ENCODE measurements around the gene LRRC1. TPM values are rescaled to one million over a fixed set of nuclear protein-coding genes. Genes with fewer than 3 reads are reported as not detected.

Gene LRRC1
- total and polyA plus RNA-seq, 2 donors (not counting 1 experiment from before 2014, with no cell fraction given), result 3.8 to 12.1 TPM

DNA sequence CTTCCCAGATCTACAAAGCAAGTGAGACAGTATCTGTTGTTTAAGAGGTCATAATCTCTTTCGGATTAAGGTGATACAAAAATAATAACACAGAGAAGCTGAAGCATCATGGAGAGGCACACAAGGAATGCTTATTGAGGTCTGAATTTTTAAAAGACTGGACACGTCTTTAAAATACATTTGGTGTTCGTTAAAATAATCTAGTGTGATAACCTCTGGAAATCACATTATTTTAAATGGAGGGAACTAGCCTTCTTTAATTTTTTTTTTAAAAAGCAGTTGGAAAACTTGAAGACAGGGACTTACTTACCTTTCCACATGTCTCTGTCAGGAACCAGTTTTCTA lies 1.9 kb upstream of the LRRC1 start:
- peak overlapping the region; percentile 91 for H3K4me2 ChIP-seq (ENCODE audit: extremely low read depth, insufficient read depth, low read length)
- no peak overlapping the region for H3K9ac ChIP-seq (ENCODE audit: insufficient read depth, low read length)
- TF ChIP-seq EZH2 (IDR thresholded peaks at IDR 0.05; ENCODE audit: low read length, missing control alignments), result no peak
- no peak for TF ChIP-seq CTCF (conservative IDR thresholded peaks at IDR 0.05 in 1 of 2, IDR thresholded peaks at IDR 0.05 in 1 of 2; ENCODE audit: low read depth in 1 of 2, low read length in 2 of 2)
- no peaks in the 10 kb centered on the region for H3K9me3 ChIP-seq (ENCODE audit: control insufficient read depth, insufficient read depth, low read depth, low read length)
- no peaks in the 10 kb centered on the region for H4K20me1 ChIP-seq (ENCODE audit: control insufficient read depth, extremely low read depth, insufficient read depth, low read length)
- H2AFZ ChIP-seq (ENCODE audit: low read length), result peak overlapping the region; percentile 91
- peaks cover 11% of the 10 kb centered on the region for H3K79me2 ChIP-seq (ENCODE audit: control insufficient read depth, insufficient read depth, low read length)
- H3K4me1 ChIP-seq (ENCODE audit: control insufficient read depth, extremely low read depth, insufficient read depth, low read length), result peaks cover 2% of the 10 kb centered on the region
- no peaks in the 10 kb centered on the region for H3K36me3 ChIP-seq (ENCODE audit: control insufficient read depth, insufficient read depth, low read length)
- no peaks in the 10 kb centered on the region for H3K27me3 ChIP-seq (ENCODE audit: control insufficient read depth, insufficient read depth, low read length)
- H3K4me3 ChIP-seq (replicated peaks in 1 of 4; ENCODE audit: control extremely low read depth in 1 of 4, insufficient read depth in 1 of 4, low read depth in 3 of 4, low read length in 4 of 4), result peak overlapping the region; percentile 70 to 95 (median 85)
- DNase-seq (ENCODE audit: low read depth in 2 of 2), result no peak
- no peak overlapping the region for H3K27ac ChIP-seq (ENCODE audit: insufficient read depth, low read length)

DNA sequence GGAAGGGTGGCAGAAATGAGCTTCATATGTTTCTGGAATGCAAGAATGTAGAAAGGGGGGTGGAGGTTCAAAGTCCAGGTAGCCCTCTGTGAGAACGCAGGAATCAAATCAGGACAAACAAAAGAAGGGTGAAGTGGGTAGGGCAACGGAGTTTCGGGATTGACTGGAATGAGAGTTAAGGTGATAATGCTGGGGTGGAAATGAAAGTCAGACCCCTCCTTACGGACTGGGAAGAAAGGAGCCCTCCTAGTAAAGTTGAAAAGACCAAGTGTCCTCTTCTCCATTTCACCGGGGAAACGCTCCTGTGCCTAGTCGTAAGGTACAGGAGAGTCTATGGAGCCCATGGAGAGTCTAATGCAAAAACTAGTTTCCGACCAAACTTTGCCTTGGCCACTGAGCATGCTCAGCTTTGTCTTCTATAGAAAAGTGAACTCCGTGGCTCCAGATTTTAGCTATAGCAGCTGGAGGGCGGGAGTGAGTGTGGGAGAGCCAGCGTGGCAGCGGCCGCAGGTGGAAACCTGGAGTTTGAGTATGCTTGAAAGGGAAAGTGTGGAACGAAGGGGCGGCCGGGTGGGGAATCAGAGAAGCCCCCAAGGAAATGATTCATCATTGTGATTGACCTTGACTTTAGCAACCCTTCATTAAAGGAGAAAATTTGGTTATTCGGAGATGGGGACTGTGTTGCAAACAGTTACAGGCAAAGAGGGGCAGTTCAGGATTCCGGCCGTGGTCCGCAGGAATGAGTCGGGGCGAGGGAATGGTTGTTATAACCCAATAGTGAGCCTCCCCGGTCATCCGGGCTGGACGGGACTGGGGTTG lies 1.3 kb upstream of the LRRC1 start:
- peak; percentile 66 to 68 for DNase-seq (ENCODE audit: low read depth in 2 of 2)
- peak overlapping the region; percentile 70 to 95 (median 85) for H3K4me3 ChIP-seq (replicated peaks in 1 of 4; ENCODE audit: control extremely low read depth in 1 of 4, insufficient read depth in 1 of 4, low read depth in 3 of 4, low read length in 4 of 4)

More for the DNA sequence above, 1.3 kb upstream of the LRRC1 start:
- Histone ChIP-seq H3K27ac (ENCODE audit: insufficient read depth, low read length) (no peak overlapping the region), H3K9me3 (ENCODE audit: control insufficient read depth, insufficient read depth, low read depth, low read length) (no peaks in the 10 kb centered on the region), H4K20me1 (ENCODE audit: control insufficient read depth, extremely low read depth, insufficient read depth, low read length) (no peaks in the 10 kb centered on the region), H3K27me3 (ENCODE audit: control insufficient read depth, insufficient read depth, low read length) (no peaks in the 10 kb centered on the region), H3K79me2 (ENCODE audit: control insufficient read depth, insufficient read depth, low read length) (peaks cover 11% of the 10 kb centered on the region), H3K4me2 (ENCODE audit: extremely low read depth, insufficient read depth, low read length) (peak overlapping the region; percentile 91), H2AFZ (ENCODE audit: low read length) (peak overlapping the region; percentile 91), H3K4me1 (ENCODE audit: control insufficient read depth, extremely low read depth, insufficient read depth, low read length) (peaks cover 2% of the 10 kb centered on the region), H3K36me3 (ENCODE audit: control insufficient read depth, insufficient read depth, low read length) (no peaks in the 10 kb centered on the region), H3K9ac (ENCODE audit: insufficient read depth, low read length) (peak overlapping the region; percentile 46)
- TF ChIP-seq EZH2 (IDR thresholded peaks at IDR 0.05; ENCODE audit: low read length, missing control alignments) (no peak), CTCF (conservative IDR thresholded peaks at IDR 0.05 in 1 of 2, IDR thresholded peaks at IDR 0.05 in 1 of 2; ENCODE audit: low read depth in 1 of 2, low read length in 2 of 2) (no peak)

Data from fibroblast of lung (primary cell).